OCI-LY1 (cell line): Measurements from ENCODE around the gene SLC7A6OS.

Source experiments
- CTCF ChIP-seq: fragments of 200-600 bp; sonication (generic), shearing (Covaris generic); IDR thresholded peaks from 2 replicates; pipeline ENCODE4 v1.5.1; 2017; ENCODE audit warnings: mild to moderate bottlenecking, antibody characterized with exemption, low read length, moderate library complexity, mixed read lengths
- EZH2 ChIP-seq: fragments of 200-600 bp; sonication (generic), shearing (Covaris generic); IDR thresholded peaks from 2 replicates; pipeline ENCODE4 v1.8.0; 2017; ENCODE audit warnings: borderline replicate concordance, mixed run types, mild to moderate bottlenecking, antibody characterized with exemption, low read length, moderate library complexity, mixed read lengths

GRCh38 chr16:68279726-68280558, 30.8 kb downstream of the SLC7A6OS start:
- TF ChIP-seq CTCF (no peak), EZH2 (no peak)
